HG02798 (cell line): Measurements from ENCODE around the gene DNAH14.
"Not testable (repeated sequence)": the region's sequence is repeated elsewhere in the genome, so short reads cannot be mapped to it uniquely, and the experiment has no call there.

Source experiments
- ATAC-seq: cut with Tn5 transposase; IDR thresholded peaks from one replicate; pipeline ENCODE4 v1.9.1; 2021; ENCODE audit warnings: mild to moderate bottlenecking; ENCODE audit not compliant: unreplicated experiment, poor library complexity

Gene DNAH14

DNA sequence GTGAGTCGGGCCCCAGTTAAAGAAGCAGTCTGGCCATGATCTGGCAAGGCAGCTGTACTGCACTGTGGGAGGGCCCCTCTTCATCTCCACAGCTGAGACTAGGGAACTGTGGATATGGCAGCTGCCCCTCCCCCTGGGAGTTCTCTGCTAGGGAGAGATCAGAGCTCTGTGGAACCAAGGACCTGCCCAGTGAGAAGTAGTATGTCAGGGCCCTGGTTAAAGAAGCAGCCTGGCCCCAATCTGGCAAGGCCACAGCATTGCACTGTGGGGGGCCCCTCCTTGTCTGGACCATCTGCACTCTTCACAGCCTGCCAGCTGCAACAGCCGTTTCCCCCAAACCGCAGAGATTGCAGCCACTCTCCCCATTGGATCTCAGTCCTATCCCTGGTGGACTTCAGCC lies 208.5 kb downstream of the DNAH14 start:
- no peak for ATAC-seq

DNA sequence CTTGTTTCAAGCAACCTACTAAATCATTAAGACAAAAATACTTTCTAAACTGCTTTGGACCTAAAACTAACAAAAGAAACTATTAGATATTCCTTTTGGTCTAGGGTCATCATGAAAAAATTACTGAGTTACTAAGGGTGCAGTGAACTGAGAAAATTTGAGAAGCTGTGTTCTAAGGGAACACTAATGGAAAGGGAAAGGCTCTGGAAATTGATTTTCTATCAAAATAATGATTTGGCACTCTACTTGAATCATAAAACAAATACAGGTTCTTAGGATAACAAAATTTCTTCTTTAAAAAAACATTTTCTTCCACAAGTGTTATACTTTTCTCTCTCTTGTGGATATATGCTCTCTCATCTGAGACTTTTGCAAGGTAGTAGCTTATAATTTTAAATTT lies 213.5 kb downstream of the DNAH14 start:
- ATAC-seq: no peak

DNA sequence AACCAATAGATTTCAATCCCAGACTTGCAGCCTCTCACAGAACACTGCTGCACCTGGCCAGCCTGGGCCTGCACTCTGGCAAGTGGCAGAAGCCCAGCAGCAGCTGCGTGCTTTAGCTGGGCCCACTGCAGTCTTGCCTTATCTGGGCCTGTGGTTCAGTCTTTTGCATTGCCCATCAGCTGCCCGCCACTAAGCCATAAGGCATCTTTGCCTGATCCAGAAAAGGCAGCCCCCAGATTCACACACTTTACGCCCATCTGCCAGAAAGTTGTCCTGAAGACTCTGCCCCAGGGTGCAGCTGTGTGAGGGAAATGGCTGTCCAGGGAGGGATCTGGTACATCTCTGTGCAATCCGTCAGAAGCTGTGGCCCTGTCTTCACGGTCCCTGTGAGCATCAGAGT lies 217.0 kb downstream of the DNAH14 start:
- no peak for ATAC-seq

DNA sequence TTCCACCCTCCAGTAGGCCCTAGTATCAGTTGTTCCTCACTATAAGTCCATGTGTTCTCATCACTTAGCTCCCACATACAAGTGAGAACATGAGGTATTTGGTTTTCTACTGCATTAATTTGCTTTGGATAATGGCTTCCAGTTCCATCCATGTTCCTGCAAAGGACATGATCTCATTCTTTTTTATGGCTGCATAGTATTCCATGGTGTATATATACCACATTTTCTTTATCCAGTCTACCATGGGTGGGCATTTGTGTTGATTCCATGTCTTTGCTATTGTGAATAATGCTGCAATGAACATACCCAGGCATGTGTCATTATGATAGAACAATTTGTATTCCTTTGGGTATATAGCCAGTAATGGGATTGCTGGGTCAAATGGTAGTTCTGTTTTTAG lies 218.3 kb downstream of the DNAH14 start:
- not testable (repeated sequence) for ATAC-seq

DNA sequence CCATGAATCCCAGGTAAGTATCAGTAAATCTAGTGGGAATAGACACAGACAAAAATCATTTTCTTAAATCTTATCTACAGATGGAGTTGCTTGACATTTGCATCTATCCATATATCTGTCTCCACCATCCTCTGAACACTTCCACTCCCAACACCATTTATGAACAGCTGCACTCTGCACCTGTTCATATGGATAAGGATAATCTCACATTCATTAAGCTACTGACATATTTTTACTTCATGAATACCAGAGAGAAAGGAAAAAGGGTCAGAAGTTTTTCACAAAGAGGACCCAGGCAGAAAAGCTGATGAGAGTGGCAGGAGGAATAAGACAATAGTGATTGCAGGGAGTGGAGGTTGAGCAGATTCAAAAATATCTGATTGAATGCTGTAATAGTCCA lies 222.6 kb downstream of the DNAH14 start:
- no peak for ATAC-seq

DNA sequence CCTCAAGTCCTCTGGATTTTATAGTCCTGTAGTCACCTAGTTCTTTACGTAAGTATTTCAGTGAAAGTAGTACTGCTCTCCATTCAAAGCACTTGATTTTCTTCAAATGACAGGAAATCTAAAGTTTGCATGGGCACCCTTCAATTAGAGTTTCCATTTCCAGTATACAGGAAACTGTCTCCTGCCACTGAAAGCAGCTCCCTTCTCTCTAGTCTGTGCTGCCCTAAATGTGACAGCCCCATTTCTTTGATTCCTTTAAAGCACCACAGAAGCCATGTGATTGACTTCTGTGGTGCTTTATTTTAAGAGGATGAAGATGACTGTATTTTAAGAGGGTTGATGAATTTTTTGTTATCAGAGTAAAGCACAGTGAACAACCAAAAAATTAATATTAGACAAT lies 226.1 kb downstream of the DNAH14 start:
- no peak for ATAC-seq

DNA sequence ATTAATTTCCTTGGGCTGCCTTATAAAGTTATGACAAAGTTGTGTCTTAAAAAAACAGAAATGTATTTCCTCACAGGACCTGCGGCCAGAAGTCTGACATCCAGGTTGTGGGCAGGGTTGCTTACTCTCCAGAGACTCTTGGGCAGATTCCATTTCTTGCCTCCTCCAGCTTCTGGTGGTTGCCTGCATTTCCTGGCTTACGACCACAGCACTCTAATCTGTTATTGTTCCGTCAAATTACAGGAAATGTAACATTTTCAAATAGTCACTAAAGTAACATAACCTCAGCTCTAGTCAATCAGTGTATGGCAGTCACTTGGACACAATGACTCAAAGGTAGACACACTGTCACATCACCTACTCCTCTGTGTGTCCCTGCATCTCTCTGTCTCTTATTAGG lies 226.8 kb downstream of the DNAH14 start:
- ATAC-seq: no peak

DNA sequence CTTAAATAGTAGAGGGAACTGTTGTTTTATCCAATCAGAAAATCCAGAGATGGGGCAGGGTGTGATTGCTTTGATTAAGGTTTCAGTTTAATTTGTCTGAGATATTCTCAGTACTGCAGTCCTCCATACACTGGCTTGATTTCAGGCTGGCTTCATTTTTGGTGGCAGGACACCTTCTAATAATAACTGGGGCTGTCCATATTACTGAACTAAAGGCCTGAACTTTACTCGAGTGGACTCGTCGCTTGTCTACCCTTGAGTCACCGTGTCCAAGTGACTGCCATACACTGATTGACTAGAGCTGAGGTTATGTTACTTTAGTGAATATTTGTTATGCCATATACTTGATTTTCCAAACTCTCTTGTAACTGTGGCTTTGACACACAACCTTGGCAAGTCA lies 228.8 kb downstream of the DNAH14 start:
- no peak for ATAC-seq

DNA sequence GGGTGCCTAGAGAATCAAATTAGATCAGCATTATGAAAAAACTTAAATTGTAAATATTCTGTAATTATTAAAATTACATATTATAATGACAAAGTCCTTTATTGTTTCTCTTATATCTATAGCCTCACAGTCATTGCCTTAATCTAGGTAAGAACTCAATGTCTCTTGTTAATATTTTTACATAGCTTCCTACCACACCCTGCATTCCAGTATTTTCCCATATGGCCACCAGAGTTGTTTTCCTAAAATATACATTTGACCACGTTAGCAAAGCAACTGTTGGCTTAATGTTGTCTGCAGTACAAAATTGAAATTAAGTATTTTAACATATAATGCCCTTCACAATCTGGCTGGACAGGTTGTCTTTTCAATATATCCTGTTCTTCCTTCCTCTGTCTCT lies 230.3 kb downstream of the DNAH14 start:
- no peak for ATAC-seq

DNA sequence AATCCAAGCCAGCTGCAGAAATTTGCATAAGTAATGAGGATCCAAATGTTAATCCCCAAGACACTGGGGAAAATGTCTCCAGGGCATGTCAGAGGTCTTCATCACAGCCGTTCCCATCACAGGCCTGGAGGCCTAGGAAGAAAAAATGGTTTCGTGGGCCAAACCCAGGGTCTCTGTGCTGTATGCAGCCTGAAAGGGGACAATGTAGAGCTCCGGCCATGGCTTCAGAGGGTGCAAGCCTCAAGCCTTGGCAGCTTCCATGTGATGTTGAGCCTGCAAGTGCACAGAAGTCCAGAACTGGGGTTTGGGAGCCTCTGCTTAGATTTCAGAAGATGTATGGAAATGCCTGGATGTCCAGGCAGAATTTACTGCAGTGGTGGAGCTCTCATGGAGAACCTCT lies 247.9 kb downstream of the DNAH14 start:
- ATAC-seq: not testable (repeated sequence)

DNA sequence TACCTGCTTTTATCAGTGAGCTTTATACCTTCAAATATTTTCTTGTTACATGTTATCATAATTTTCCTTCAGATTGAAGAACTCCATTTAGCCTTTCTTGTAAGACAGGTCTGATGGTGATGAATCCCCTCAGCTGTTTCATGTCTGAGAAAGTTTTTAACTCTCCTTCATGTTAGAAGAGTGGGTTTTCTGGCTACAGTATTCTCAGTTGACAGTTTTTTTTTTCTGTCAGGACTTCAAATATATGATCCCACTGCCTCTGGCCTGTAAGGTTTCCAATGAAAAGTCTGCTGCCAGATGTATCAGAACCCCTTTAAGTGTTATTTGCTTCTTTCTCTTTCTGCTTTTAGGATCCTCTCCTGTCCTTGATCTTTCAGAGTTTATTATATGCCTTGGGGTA lies 250.2 kb downstream of the DNAH14 start:
- ATAC-seq: no peak

DNA sequence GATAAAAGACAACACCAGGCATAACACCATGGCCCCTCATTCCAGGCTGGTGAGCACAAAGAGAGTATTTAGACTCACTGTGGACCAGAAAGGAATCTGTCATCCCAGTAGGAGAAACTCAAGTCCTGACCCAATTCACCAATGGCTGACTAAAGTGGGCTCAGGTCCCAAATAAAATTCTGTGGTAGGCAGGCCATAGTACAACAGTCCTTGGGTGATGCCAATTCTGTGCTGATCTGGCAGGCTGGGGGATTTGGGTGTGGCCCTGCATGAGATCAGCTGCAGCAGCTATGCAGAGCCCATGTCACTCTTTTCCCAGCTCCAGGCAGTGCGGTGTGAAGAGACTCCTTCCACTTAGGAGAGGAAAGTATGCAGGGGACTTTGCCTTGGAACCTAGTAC lies 253.2 kb downstream of the DNAH14 start:
- no peak for ATAC-seq

DNA sequence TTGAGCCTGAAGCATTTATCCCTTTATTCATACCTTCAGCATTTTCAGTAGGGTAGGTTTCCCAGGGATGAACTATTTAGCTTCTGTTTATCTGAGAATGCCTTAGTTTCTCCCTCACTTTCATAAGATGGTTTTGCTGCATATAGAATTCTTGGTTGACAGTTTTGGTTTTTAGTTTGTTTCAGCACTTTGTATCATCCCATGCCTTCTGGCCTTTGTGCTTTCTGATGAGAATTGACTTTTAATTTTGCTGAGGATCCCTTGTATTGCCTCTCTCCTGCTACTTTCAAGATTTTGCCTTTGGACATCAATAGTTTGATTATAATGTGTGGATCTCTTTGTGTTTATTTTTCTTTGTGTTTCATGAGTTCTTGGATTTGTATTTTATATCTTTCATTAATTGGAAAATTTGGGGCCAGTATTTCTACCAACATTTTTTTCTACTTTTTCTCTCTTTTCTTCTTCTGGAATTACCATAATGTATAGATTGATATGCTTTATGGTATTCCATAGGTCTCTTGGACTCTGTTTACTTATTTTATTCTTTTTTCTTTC lies 261.8 kb downstream of the DNAH14 start:
- ATAC-seq: no peak

DNA sequence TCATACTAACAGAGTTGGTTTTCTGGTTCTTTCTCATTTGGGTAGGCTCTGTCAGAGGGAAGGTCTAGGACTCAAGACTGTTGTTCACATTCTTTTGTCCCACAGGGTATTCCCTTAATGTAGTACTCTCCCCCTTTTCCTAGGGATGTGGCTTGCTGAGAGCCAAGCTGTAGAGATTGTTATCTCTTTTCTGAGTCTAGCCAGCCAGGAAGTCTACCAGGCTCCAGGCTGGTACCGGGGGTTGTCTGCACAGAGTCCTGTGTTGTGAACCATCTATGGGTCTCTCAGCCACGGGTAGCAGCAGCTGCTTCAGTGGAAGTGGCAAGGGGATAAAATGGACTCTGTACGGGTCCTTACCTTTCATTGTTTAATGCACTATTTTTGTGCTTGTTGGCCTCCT lies 272.0 kb downstream of the DNAH14 start:
- no peak for ATAC-seq

DNA sequence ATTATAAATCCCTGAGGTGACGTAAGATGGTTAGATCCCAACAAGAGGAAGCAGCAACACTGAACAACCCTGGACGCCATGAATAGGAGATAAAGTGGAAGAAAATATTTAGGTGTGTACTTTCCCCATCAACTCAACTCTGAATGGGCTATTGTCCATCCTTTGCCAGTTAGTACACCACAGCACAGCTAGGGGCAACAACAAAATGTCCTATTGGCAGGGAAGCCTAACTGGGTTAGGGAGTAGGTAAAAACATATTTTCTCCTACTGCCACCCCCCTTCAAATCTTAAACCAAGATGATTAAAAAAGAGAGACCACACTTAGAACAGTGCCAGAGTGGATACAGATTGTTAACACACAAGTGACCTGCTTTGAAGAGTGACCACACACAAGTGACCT lies 278.3 kb downstream of the DNAH14 start:
- ATAC-seq: no peak

DNA sequence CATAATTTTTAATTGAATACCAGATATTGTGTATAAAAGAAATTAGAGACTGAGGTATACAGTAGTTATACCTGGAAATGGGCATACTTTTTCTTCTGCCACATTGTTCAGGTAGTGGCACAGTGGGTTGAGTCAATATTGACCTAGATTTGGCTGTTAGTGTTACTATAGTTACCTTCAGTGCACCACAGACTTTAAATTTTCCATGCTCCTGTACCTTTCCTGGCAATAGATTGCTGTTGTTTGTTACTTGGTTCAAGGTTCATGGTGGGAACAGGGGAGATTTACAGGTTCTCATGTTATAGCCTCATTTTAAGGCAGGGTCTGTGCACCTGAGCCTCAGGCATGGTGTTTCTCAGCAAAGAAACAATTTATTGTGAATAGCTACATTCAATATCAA lies 279.7 kb downstream of the DNAH14 start:
- ATAC-seq: no peak

DNA sequence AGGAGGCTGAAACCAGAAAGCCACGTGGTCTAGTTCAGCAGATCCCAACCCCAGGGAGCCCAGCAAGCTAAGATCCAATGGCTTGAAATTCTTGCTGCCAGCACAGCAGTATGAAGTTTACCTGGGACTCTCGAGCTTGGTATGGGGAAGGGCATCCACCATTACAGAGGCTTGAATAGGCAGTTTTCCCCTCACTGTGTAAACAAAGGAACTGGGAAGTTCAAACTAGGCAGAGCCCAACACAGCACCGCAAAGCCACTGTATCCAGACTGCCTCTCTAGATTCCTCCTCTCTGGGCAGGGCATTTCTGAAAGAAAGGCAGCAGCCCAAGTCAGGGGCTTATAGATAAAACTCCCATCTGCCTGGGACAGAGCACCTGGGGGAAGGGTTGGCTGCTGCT lies 280.7 kb downstream of the DNAH14 start:
- ATAC-seq: not testable (repeated sequence)

DNA sequence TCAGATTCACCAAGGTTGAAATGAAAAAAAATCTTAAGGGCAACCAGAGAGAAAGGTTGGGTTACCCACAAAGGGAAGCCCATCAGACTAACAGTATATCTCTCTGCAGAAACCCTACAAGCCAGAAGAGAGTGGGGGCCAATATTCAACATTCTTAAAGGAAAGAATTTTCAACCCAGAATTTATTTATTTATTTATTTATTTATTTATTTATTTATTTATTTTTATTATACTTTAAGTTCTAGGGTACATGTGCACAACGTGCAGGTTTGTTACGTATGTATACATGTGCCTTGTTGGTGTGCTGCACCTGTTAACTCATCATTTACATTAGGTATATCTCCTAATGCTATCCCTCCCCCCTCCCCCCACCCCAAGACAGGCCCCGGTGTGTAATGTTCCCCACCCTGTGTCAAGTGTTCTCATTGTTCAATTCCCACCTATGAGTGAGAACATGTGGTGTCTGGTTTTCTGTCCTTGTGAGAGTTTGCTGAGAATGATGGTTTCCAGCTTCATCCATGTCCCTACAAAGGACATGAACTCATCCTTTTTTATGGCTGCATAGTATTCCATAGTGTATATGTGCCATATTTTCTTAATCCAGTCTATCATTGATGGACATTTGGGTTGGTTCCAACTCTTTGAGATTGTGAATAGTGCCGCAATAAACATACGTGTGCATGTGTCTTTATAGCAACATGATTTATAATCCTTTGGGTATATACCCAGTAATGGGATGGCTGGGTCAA lies 282.4 kb downstream of the DNAH14 start:
- ATAC-seq: not testable (repeated sequence)

DNA sequence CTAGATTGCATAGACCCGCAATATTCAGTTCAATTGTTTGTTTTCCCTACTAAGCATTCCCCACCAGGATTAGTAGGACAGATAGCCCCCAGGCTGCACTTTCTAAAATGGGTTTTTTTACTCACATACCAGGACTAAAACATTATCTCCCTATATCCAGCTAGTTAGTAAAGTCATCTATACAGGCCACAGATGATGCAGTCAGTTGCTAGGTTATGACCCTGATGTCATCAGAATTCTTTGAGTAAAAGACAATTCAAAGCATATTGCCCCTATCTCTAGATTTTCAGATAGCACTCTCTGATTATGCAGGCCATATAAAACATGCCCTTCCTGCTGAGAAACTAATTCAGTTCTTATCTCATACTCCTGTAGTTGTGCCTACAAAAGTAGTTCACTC lies 294.8 kb downstream of the DNAH14 start:
- ATAC-seq: no peak

DNA sequence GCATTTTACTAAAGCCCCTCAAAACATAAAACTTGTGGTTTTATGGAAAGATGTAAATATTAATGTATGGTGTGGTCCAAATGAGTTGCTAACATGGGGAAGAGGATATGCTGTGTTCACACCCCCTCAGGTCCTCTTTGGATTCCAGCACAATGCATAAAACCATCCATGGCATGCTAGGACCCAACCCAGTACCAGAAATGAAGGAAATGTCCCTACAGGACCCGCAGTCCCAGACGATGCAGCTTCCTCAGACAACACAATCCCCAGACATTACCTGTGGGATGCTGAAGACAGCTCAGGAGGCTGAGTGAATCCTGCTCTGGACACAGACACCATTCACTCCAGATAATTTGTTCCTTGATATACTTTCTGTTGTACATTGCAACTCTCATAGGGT lies 296.2 kb downstream of the DNAH14 start:
- ATAC-seq: no peak

DNA sequence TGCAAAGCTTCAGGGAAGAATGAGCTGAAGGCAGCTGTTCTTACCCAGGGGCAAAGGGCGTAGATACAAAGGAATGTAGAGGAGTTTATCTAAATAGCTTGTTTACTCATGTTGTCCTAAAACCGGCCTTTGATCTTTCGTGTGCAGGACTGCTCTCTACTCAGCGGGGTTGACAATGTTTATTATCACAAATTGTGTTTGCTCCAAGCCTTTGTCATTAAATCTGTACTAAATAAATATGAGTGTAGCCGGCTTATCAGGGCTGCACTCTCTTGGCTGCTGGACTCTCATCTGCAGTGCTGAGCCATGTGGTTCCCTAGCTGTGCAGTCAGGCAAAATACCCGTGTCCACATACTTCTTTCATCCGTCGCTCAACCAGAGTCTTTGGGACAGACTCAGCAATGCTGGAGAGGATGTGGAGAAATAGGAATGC lies 299.4 kb downstream of the DNAH14 start:
- no peak for ATAC-seq

DNA sequence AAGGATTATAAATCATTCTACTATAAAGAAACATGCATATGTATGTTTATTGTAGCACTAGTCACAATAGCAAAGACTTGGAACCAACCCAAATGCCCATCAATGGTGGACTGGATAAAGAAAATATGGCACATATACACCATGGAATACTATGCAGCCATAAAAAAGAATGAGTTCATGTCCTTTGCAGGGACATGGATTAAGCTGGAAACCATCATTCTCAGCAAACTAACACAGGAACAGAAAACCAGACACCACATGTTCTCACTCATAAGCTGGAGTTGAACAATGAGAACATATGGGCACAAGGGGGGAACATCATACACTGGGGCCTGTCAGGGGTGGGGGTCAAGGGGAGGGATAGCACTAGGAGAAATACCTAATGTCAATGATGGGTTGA lies 300.0 kb downstream of the DNAH14 start:
- not testable (repeated sequence) for ATAC-seq
